Measurements from ENCODE around the gene RPL13A.
A peak's percentile ranks its signal among the peaks of the same experiment; 100 is the strongest.
"Not testable (repeated sequence)": the region's sequence is repeated elsewhere in the genome, so short reads cannot be mapped to it uniquely, and the experiment has no call there.

RPL13A gene

GRCh38 chr19:49456326-49456725 lies 31.1 kb upstream of the RPL13A start:
- DNase-seq, result no peak

- no peak for DNase-seq
Observed at GRCh38 chr19:49458567-49458903, 28.9 kb upstream of the RPL13A start.

DNA sequence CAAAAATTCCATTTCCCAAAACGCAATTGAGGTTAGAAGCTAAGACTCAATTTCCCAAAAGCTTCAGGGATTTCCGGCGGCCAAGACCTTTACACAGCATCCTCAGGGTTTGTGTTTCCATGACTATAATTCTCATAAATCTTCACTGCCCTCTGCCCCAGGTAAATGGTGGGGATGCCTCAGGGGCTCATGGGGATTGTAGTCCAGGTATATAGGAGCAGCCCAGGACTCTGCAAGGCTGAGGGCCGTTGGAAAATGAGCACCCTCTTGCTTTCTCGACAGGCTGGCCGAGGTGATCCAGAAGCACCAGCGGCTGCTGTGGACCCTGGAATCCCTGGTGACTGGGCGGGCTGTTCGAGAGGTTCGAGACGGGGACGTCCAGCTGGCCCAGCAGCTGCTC lies 28.0 kb upstream of the RPL13A start:
- DNase-seq, result no peak

- not testable (repeated sequence) for DNase-seq
Observed at GRCh38 chr19:49461130-49461529, 26.3 kb upstream of the RPL13A start.

DNA sequence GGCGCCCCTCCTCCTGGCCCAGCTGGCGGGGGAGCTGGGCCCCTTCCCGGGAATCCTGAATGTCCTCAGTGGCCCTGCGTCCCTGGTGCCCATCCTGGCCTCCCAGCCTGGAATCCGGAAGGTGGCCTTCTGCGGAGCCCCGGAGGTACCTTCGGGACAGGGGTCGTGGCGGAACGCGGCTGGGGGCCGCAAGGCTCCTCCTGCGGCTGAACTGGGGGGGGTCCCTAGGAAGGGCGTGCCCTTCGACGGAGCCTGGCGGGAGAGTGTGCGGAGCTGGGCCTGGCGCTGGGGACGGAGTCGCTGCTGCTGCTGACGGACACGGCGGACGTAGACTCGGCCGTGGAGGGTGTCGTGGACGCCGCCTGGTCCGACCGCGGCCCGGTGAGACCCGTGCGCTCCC lies 25.8 kb upstream of the RPL13A start:
- no peak for DNase-seq

- DNase-seq, result no peak
Observed at GRCh38 chr19:49462492-49462891, 24.9 kb upstream of the RPL13A start.

GRCh38 chr19:49463960-49464740 lies 23.3 kb upstream of the RPL13A start:
- DNase-seq, result no peak

DNA sequence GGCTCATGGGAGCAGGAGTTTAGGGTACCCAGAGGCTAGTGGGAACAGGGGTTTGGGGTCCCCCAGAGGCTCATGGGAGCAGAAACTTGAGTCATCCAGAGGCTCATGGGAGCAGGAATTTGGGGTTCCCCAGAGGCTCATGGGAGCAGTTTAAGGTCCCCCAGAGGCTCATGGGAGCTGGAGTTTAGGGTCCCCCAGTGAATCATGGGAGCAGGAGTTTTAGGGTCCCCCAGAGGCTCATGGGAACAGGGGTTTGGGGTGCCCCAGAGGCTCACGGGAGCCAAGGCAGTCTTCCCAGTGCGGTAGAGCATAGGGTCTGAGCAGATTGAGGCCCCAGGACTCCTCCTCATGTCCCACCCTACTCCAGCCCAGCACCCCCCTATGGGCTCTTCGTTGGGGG lies 22.0 kb upstream of the RPL13A start:
- no peak for DNase-seq

DNA sequence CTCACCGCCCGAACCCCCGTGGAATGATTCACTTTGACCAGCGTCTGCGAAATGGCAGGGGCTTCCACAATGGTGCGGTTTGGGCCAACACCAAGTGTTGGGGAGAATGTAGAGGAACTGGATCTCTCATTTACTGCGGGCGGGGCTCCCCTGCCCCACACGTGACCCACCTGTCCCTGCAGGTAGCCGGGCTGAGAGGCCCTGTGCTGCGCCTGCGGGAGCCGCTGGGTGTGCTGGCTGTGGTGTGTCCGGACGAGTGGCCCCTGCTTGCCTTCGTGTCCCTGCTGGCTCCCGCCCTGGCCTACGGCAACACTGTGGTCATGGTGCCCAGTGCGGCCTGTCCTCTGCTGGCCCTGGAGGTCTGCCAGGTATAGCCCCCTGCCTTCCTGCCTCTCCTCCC lies 19.2 kb upstream of the RPL13A start:
- DNase-seq, result no peak

- DNase-seq, result peak; percentile 85
Observed at GRCh38 chr19:49468746-49469447, 18.5 kb upstream of the RPL13A start.

GRCh38 chr19:49469828-49470614 lies 17.4 kb upstream of the RPL13A start:
- no peak for DNase-seq

DNA sequence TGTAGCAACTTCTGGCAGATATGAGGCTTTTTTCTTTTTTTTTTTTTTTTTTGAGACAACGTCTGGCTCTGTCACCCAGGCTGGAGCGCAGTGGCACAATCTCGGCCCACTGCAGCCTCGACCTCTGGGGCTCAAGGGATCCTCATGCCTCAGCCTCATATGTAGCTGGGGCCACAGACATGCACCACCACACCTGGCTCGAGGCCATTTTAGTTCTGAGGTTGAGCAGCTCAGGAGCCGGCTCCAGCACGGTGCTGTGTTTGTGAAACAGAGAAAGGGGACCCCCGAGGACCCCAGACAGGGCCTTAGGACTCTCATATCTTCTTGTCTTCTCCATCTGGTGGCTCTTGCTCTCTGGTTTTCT lies 16.8 kb upstream of the RPL13A start:
- DNase-seq, result no peak

DNA sequence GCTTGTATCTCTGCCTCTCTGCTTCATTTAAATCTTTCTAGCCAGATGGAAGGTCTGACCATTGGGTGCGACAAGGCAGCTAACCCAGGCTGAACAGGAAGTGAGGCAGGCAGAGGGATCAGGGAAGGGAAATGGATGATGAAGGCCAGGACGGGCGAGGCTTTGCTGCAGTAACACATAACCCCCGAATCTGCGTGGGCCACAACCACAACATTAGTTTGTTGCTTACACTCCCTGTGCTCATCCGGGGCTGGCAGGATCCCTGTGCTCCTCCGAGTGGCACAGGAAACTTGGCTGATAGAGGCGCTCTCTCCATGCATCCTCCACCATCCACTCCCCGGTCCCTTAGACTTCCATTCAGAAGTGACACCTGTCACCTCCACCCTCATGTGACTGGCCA lies 14.5 kb upstream of the RPL13A start:
- DNase-seq, result no peak

GRCh38 chr19:49473501-49473867 lies 13.9 kb upstream of the RPL13A start:
- DNase-seq, result not testable (repeated sequence)

GRCh38 chr19:49473868-49474541 lies 13.4 kb upstream of the RPL13A start, which contains the start of gene FLT3LG:
TSS of gene FLT3LG (plus strand) at chr19:49474215. CDS start at chr19:49474640, 425 bp downstream.
- DNase-seq, result peak; percentile 87

DNA sequence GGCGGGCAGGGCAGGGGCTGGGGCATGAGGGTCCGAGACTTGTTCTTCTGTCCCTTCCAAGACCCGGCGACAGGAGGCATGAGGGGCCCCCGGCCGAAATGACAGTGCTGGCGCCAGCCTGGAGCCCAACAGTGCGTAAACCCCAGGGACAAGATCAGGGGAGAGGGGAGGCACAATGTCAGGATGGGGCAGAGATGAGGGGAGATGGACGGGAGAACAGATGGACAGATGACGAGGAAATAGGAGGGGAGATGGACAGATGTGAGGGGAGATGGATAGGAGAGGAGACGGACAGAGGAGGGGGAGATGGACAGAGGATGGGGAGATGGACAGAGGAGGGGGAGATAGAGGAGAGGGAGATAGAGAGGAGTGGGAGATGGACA lies 12.9 kb upstream of the RPL13A start:
- no peak for DNase-seq

GRCh38 chr19:49475191-49475917 lies 12.1 kb upstream of the RPL13A start:
- DNase-seq, result no peak

GRCh38 chr19:49475995-49476880 lies 11.2 kb upstream of the RPL13A start:
- peak; percentile 57 for DNase-seq

GRCh38 chr19:49479975-49480628 lies 7.3 kb upstream of the RPL13A start:
- DNase-seq, result no peak

DNA sequence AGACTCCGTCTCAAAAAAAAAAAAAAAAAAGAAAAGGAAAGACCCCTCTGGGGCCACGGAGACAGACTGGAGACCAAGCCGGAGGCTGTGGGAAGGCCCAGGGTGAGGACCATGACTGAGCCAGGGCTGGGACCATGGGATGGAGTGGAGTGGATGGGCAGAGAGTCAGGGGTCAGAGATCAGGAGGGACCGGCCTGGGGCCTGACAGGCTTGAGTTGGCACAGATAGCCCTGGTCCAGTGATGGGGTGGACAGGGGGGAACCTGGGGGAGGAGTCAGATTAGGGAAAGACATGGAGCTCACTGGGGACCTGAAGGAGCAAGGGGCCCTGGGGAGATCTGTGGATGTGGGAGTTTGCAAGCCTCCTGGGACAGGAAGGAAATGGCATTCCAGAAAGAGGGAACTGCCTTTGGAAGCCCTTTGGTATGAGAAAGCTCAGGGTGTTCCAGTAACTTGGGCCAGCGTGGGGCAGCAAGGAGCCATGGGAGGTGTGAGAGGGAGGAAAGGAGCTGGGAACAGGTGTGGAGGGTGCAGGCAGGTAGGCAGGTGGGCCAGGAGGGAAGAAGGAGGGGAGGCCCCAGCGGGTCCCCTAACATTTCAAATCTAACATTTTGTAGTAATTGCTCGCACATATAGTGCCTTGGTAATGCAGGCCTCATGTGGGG lies 6.3 kb upstream of the RPL13A start:
- DNase-seq, result no peak
